DOHH2 (cell line): ENCODE results near the gene NEDD4L.

Experiments used
- EZH2phosphoT487 ChIP-seq: fragments of 200-600 bp; sonication (generic); IDR thresholded peaks from 2 replicates; pipeline ENCODE4 v1.6.1; 2017; ENCODE audit warnings: borderline replicate concordance, mild to moderate bottlenecking, antibody characterized with exemption, low read length, moderate library complexity, mixed read lengths
- TF ChIP-seq, protein P1 (sequence below): fragments of 200-600 bp; sonication (generic); IDR thresholded peaks from one replicate; pipeline ENCODE4 v1.5.1; 2014; ENCODE audit warnings: antibody characterized with exemption, mild to moderate bottlenecking, low read depth, low read length; ENCODE audit not compliant: poor library complexity, severe bottlenecking

DNA sequence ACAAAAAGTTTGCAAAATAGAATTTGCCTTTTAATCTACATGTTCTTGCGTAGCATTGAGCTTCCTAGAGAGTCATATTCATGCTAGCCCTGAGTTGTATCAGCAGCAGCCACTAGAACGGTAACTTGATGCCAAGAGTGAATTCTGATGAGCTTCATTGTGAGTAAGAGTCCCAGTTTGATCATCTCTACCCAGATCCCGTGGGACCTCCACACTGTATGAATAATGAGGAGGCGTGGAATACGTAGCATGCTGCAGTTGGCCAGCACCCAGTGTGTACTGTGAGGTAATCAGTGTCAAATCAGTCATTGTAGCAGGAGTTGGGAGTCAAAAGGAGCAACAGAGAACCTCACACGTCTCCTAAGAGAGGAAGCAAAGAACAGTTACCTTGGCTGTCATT, 197.9 kb downstream of the NEDD4L start:
- TF ChIP-seq, protein P1, sequence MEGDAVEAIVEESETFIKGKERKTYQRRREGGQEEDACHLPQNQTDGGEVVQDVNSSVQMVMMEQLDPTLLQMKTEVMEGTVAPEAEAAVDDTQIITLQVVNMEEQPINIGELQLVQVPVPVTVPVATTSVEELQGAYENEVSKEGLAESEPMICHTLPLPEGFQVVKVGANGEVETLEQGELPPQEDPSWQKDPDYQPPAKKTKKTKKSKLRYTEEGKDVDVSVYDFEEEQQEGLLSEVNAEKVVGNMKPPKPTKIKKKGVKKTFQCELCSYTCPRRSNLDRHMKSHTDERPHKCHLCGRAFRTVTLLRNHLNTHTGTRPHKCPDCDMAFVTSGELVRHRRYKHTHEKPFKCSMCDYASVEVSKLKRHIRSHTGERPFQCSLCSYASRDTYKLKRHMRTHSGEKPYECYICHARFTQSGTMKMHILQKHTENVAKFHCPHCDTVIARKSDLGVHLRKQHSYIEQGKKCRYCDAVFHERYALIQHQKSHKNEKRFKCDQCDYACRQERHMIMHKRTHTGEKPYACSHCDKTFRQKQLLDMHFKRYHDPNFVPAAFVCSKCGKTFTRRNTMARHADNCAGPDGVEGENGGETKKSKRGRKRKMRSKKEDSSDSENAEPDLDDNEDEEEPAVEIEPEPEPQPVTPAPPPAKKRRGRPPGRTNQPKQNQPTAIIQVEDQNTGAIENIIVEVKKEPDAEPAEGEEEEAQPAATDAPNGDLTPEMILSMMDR: no peak
- no peak for TF ChIP-seq EZH2phosphoT487
